ENCODE data around the gene MYH11.
A peak's percentile ranks its signal among the peaks of the same experiment; 100 is the strongest.

MYH11 gene

DNA sequence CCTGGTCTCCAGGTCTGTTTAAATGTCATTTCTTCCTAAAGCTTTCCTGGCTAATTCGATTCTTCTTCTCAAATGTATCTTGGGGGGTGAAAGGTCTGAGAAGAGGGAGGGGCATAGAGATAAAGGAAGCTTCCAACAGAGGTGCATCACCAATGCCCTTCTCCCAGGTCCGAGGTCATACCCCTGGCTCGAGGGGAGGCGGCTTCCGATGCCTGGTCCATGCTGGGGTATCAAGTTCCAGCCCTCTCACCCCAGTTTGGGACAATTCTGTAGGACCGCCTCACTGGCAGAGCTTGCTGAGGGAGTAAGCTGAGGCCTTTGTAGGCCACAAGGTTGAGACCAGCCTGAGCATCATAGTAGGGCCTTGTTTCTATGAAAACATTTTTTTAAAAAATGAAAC is 41.8 kb upstream of the MYH11 start:
- POLR2A ChIA-PET, result no interaction called here
- no peak for DNase-seq (ENCODE audit: extremely low spot score)
- TF ChIP-seq, protein P1, sequence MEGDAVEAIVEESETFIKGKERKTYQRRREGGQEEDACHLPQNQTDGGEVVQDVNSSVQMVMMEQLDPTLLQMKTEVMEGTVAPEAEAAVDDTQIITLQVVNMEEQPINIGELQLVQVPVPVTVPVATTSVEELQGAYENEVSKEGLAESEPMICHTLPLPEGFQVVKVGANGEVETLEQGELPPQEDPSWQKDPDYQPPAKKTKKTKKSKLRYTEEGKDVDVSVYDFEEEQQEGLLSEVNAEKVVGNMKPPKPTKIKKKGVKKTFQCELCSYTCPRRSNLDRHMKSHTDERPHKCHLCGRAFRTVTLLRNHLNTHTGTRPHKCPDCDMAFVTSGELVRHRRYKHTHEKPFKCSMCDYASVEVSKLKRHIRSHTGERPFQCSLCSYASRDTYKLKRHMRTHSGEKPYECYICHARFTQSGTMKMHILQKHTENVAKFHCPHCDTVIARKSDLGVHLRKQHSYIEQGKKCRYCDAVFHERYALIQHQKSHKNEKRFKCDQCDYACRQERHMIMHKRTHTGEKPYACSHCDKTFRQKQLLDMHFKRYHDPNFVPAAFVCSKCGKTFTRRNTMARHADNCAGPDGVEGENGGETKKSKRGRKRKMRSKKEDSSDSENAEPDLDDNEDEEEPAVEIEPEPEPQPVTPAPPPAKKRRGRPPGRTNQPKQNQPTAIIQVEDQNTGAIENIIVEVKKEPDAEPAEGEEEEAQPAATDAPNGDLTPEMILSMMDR (IDR thresholded peaks at IDR 0.05; ENCODE audit: control extremely low read depth, extremely low read depth, low read depth, missing control alignments), result no peak
- CTCF ChIA-PET, result interaction anchor here (1.1 kb wide), 1 partner anchor 11 kb away, joined by 4 read pairs; no protein-coding TSS in a partner anchor

DNA sequence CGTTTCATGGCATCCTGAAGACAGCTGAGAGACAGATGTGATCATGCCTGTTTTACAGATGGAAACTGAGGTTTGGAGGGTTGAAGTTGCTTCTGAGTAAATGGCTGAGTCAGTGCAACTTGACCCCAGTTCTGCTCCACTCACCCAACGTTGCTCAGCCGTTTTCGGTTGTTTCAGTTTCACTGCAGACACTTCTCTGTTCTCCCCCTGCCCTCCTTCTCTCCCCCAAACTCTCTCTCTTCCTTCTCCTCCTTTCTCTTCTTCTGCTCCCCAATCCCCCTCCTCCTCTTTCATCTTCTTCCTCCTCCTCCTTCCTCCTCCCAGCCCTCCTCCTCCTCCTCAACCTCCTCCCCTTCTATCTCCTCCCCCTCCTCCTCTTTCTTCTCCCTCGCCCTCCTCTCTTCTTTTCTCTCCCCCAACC is 41.0 kb upstream of the MYH11 start:
- CTCF ChIA-PET, result interaction anchor here (1.1 to 2.3 kb wide), 4 partner anchors 10 to 23 kb away, joined by 3 to 10 read pairs (median 5); partner anchors contain the start of gene CEP20
- DNase-seq (ENCODE audit: extremely low spot score), result peak; percentile 73
- TF ChIP-seq, protein P1 (IDR thresholded peaks at IDR 0.05; ENCODE audit: control extremely low read depth, extremely low read depth, low read depth, missing control alignments), result no peak
- POLR2A ChIA-PET, result no interaction called here

DNA sequence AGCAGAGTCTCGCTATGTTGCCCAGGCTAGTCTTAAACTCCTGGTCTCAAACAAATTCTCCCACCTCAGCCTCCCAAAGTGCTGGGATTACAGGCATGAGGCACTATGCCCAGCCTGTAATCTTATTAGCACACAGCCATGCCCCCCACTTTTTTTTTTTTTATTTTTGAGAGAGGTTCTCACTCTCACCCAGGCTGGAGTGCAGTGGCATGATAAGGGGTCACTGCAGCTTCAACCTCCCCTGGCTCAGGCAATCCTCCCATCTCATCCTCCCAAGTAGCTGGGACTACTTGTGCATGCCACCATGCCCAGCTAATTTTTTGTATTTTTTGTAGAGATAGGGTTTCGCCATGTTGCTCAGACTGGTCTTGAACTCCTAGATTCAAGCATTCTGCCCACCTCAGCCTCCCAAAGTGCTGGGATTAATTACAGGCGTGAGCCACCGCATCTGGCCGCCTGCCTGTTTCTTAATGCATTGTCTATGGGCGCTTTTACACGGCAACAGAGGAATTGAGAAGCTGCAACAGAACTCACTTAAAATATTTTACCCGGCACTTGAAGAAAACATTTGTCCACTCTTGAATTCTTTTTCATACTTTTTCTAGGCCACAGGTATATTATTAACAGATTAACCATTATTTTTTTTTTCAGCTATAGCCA is 40.4 kb upstream of the MYH11 start:
- DNase-seq (ENCODE audit: extremely low spot score), result no peak
- ChIA-PET POLR2A (no interaction called here), CTCF (interaction anchor here (1.1 to 2.3 kb wide), 3 partner anchors 9 to 23 kb away, joined by 3 to 10 read pairs (median 6); partner anchors contain the start of gene CEP20)
- TF ChIP-seq, protein P1 (IDR thresholded peaks at IDR 0.05; ENCODE audit: control extremely low read depth, extremely low read depth, low read depth, missing control alignments), result no peak

DNA sequence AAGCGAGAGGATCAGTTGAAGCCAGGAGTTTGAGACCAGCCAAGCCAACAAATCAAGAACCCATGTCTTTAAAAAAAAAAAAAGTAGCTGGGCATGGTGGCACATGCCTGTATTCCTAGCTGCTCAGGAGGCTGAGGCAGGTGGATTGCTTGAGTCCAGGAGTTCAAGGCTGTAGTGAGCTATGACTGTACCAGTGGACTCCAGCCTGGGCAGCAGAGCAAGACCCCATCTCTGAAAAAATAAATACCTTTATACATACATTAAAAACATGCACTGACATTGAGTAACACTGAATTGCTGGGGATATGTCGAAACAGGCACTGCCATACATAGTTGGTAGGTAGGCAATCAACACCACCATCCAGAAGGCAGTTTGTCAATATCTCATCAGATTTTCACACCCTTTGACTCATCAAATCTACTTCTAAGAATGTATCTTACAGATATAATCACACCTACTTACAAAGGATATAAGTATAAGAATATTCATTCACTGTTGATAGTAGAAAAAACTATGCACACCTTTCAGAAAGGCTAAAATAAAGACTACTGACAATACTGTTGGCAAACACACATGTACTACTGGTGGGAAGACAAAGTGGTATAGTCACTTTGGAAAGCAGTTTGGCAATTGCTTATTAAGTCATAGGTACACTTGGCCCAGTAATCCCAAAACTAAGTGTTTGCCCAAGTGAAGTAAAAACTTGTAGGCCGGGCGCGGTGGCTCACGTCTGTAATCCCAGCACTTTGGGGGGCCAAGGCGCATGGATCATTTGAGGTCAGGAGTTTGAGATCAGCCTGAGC is 37.9 kb upstream of the MYH11 start:
- ChIA-PET POLR2A (no interaction called here), CTCF (interaction anchor here (0.8 to 1.5 kb wide), 4 partner anchors 11 to 233 kb away, joined by 3 to 7 read pairs (median 4); no protein-coding TSS in a partner anchor)
- no peak for DNase-seq (ENCODE audit: extremely low spot score)
- TF ChIP-seq, protein P1 (IDR thresholded peaks at IDR 0.05; ENCODE audit: control extremely low read depth, extremely low read depth, low read depth, missing control alignments), result no peak

DNA sequence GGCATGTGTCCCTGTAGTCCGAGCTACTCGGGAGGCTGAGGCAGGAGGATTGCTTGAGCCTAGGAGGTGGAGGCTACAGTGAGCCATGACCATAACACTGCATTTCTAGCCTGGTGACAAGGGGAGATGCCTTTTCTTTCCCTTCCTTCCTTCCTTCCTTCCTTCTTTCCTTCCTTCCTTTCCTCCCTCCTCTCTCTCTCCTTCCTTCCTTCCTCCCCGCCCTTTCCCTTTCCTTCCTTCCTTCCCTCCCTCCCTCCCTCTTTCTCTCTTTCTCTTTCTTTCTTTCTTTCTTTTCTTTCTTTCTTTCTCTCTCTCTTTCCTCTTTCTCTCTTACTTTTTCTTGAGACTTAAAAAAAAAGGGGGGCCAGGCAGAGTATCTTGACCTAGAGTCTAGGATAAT is 34.7 kb upstream of the MYH11 start:
- TF ChIP-seq, protein P1 (IDR thresholded peaks at IDR 0.05; ENCODE audit: control extremely low read depth, extremely low read depth, low read depth, missing control alignments), result no peak
- ChIA-PET POLR2A (no interaction called here), CTCF (interaction anchor here (1.6 to 2.1 kb wide), 2 partner anchors 12 to 17 kb away, joined by 5 to 6 read pairs; no protein-coding TSS in a partner anchor)
- DNase-seq (ENCODE audit: extremely low spot score), result no peak
